ENCODE data around the gene IFNGR2. TPM values are rescaled to one million over a fixed set of nuclear protein-coding genes. Genes with fewer than 3 reads are reported as not detected.

IFNGR2 gene
- total and polyA plus RNA-seq, 2 of the 13 experiments (the other 11 are each of a cell fraction or from before 2014, with no cell fraction given): 61.3 to 117 TPM

DNA sequence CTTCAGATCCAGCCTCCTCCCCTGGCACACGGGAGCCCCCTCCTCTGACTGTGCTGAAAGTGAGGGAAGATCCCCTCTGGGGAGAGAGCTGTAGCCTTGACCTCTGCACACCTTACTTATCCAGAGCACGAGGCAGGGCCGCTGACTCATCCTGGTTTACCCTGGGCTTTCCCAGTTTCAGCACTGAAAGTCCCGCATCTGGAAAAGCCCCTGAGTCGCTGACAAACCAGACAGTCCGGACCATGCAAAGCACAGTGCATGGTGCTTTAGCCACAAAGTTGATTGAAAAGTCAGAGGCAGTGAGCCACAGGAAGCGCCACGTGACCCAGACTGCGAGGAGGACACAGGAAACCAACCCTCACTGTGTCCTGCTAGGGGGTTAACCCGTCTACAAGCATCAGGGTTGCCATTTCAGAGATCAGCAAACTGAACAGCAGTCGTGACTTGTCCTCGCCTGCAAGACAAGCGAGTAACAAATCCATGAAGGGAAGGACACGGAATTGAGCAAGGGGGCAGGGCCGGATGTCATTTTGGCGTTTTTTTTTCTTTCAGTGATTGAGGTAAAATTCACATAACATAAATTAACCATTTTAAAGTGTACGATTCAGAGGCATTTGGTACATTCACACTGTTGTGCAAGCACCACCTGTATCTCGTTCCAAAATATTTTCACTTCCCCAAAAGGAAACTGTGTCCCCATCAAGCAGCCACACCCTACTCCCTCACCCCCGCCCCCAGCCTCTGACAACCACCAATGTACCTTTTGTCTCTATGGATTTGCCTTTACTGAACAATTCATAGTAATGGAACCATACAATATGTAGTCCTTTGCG, 19.9 kb upstream of the IFNGR2 start (continued):
- TF ChIP-seq ZNF749 (CRISPR knock-in tag; IDR thresholded peaks at IDR 0.05; ENCODE audit: borderline replicate concordance) (no peak), RARG (CRISPR knock-in tag; IDR thresholded peaks at IDR 0.05; ENCODE audit: low read depth) (no peak), U2AF2 (IDR thresholded peaks at IDR 0.05; ENCODE audit: low read depth, low read length) (no peak), PAF1 (CRISPR knock-in tag; IDR thresholded peaks at IDR 0.05) (no peak), ZNF282 (IDR thresholded peaks at IDR 0.05; ENCODE audit: partially characterized antibody) (no peak), GATAD2A (CRISPR knock-in tag; IDR thresholded peaks at IDR 0.05) (peak; percentile 87), JDP2 (CRISPR knock-in tag; IDR thresholded peaks at IDR 0.05; ENCODE audit: borderline replicate concordance) (no peak; the same call in 1 of the 2 replicates)
- TF ChIP-seq, protein P1, sequence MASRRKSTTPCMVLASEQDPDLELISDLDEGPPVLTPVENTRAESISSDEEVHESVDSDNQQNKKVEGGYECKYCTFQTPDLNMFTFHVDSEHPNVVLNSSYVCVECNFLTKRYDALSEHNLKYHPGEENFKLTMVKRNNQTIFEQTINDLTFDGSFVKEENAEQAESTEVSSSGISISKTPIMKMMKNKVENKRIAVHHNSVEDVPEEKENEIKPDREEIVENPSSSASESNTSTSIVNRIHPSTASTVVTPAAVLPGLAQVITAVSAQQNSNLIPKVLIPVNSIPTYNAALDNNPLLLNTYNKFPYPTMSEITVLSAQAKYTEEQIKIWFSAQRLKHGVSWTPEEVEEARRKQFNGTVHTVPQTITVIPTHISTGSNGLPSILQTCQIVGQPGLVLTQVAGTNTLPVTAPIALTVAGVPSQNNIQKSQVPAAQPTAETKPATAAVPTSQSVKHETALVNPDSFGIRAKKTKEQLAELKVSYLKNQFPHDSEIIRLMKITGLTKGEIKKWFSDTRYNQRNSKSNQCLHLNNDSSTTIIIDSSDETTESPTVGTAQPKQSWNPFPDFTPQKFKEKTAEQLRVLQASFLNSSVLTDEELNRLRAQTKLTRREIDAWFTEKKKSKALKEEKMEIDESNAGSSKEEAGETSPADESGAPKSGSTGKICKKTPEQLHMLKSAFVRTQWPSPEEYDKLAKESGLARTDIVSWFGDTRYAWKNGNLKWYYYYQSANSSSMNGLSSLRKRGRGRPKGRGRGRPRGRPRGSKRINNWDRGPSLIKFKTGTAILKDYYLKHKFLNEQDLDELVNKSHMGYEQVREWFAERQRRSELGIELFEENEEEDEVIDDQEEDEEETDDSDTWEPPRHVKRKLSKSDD (CRISPR knock-in tag; IDR thresholded peaks at IDR 0.05; ENCODE audit: low read depth): no peak
- TF ChIP-seq, protein P2, sequence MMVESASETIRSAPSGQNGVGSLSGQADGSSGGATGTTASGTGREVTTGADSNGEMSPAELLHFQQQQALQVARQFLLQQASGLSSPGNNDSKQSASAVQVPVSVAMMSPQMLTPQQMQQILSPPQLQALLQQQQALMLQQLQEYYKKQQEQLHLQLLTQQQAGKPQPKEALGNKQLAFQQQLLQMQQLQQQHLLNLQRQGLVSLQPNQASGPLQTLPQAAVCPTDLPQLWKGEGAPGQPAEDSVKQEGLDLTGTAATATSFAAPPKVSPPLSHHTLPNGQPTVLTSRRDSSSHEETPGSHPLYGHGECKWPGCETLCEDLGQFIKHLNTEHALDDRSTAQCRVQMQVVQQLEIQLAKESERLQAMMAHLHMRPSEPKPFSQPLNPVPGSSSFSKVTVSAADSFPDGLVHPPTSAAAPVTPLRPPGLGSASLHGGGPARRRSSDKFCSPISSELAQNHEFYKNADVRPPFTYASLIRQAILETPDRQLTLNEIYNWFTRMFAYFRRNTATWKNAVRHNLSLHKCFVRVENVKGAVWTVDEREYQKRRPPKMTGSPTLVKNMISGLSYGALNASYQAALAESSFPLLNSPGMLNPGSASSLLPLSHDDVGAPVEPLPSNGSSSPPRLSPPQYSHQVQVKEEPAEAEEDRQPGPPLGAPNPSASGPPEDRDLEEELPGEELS (CRISPR knock-in tag; IDR thresholded peaks at IDR 0.05): peak; percentile 66; the same call in 1 of the 2 replicates
- TF ChIP-seq, protein P3, sequence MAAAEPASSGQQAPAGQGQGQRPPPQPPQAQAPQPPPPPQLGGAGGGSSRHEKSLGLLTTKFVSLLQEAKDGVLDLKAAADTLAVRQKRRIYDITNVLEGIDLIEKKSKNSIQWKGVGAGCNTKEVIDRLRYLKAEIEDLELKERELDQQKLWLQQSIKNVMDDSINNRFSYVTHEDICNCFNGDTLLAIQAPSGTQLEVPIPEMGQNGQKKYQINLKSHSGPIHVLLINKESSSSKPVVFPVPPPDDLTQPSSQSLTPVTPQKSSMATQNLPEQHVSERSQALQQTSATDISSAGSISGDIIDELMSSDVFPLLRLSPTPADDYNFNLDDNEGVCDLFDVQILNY (CRISPR knock-in tag; conservative IDR thresholded peaks at IDR 0.05): no peak
- TF ChIP-seq, protein P4, sequence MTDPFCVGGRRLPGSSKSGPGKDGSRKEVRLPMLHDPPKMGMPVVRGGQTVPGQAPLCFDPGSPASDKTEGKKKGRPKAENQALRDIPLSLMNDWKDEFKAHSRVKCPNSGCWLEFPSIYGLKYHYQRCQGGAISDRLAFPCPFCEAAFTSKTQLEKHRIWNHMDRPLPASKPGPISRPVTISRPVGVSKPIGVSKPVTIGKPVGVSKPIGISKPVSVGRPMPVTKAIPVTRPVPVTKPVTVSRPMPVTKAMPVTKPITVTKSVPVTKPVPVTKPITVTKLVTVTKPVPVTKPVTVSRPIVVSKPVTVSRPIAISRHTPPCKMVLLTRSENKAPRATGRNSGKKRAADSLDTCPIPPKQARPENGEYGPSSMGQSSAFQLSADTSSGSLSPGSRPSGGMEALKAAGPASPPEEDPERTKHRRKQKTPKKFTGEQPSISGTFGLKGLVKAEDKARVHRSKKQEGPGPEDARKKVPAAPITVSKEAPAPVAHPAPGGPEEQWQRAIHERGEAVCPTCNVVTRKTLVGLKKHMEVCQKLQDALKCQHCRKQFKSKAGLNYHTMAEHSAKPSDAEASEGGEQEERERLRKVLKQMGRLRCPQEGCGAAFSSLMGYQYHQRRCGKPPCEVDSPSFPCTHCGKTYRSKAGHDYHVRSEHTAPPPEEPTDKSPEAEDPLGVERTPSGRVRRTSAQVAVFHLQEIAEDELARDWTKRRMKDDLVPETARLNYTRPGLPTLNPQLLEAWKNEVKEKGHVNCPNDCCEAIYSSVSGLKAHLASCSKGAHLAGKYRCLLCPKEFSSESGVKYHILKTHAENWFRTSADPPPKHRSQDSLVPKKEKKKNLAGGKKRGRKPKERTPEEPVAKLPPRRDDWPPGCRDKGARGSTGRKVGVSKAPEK (CRISPR knock-in tag; IDR thresholded peaks at IDR 0.05; ENCODE audit: borderline replicate concordance): no peak
- TF ChIP-seq, protein P5, sequence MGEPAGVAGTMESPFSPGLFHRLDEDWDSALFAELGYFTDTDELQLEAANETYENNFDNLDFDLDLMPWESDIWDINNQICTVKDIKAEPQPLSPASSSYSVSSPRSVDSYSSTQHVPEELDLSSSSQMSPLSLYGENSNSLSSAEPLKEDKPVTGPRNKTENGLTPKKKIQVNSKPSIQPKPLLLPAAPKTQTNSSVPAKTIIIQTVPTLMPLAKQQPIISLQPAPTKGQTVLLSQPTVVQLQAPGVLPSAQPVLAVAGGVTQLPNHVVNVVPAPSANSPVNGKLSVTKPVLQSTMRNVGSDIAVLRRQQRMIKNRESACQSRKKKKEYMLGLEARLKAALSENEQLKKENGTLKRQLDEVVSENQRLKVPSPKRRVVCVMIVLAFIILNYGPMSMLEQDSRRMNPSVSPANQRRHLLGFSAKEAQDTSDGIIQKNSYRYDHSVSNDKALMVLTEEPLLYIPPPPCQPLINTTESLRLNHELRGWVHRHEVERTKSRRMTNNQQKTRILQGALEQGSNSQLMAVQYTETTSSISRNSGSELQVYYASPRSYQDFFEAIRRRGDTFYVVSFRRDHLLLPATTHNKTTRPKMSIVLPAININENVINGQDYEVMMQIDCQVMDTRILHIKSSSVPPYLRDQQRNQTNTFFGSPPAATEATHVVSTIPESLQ (CRISPR knock-in tag; conservative IDR thresholded peaks at IDR 0.05): 0 out of 2 replicates have a peak, but pooled peaks have one; percentile 10
- TF ChIP-seq, protein P6, sequence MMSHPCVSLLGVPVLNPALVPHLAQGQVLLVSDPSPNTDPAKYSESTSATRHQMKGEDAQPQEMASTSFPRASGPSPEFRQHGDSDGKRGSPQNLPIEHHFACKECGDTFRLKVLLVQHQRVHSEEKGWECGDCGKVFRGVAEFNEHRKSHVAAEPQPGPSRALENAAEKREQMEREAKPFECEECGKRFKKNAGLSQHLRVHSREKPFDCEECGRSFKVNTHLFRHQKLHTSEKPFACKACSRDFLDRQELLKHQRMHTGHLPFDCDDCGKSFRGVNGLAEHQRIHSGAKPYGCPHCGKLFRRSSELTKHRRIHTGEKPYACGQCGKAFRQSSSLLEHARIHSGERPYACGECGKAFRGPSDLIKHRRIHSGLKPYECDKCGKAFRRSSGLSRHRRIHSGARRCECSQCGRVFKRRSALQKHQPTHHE (CRISPR knock-in tag; IDR thresholded peaks at IDR 0.05; ENCODE audit: borderline replicate concordance): no peak

Measured in HepG2 (cell line).